Suppressor macrophage (primary cell): ENCODE data around the gene FBXO45.
"Not testable (repeated sequence)": the region's sequence is repeated elsewhere in the genome, so short reads cannot be mapped to it uniquely, and the experiment has no call there.

Experiments
- DNase-seq, 4 experiments: peaks; one replicate each; pipeline ENCODE4 v3.0.0-alpha.2; 2020 to 2022

The FBXO45 gene

DNA sequence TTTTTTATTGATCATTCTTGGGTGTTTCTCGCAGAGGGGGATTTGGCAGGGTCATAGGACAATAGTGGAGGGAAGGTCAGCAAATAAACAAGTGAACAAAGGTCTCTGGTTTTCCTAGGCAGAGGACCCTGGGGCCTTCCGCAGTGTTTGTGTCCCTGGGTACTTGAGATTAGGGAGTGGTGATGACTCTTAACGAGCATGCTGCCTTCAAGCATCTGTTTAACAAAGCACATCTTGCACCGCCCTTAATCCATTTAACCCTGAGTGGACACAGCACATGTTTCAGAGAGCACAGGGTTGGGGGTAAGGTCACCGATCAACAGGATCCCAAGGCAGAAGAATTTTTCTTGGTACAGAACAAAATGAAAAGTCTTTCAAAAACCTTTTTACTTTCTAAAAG is 51.2 kb downstream of the FBXO45 start:
- not testable (repeated sequence) for DNase-seq

DNA sequence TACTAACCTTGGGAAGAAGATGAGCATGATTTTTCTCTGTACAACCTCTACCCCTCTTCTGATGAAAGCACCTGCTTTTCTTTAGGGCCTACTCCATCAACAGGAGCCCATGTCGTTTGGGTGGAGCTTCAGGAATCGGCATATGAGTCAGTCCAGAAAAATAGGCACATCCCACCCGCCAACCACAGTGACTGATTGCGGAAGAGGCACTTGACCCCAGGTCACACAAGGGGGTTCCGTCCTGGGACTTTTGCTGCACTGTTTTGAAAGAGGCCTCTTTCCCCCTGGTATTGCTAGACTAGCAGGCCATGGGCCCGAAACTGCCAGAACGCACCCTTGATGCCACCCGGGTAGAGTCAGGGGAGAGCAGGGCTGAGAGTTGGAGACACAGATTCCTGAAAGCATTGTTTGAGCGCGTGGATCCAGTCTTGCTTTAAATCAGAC is 51.7 kb downstream of the FBXO45 start:
- DNase-seq, result peak; percentile 89 to 96 (median 94)

DNA sequence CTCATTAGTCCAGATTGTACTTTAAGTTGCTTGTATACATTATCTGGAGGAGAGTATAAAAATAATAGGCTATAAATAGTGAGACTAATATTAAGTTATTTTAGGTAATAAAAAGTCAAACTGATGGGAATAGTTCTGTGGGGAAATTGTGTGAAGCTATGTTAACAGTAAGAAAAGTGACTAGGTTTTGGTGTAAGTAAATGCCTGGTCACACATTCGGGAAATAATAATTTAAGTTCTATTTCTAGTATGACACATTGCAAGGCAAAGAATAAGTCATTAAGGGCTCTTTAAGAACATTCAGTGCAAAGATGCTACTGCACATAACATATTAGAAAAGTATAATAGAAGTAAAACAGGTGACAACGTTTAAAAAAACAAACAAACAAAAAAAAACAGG is 52.2 kb downstream of the FBXO45 start:
- DNase-seq, result no peak

DNA sequence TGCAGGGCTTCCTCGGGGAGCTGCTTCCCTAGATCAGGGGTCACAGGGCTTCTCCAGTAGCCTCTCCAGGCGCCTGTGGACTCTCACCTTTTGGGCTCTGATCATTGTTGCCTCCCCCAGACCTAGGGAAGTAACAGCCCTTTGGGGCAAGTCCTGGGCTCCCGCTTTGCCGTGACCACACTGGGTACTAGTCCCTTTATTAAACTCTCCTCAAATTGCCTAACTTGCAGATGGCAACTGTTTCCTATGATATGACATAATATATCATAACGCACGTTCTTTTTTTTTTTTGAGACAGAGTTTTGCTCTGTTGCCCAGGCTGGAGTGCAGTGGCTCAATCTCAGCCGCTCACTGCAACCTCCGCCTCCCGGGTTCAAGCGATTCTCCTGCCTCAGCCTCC is 53.2 kb downstream of the FBXO45 start:
- peak in 3 of 4 experiments; percentile 48 to 56 (median 49) for DNase-seq

DNA sequence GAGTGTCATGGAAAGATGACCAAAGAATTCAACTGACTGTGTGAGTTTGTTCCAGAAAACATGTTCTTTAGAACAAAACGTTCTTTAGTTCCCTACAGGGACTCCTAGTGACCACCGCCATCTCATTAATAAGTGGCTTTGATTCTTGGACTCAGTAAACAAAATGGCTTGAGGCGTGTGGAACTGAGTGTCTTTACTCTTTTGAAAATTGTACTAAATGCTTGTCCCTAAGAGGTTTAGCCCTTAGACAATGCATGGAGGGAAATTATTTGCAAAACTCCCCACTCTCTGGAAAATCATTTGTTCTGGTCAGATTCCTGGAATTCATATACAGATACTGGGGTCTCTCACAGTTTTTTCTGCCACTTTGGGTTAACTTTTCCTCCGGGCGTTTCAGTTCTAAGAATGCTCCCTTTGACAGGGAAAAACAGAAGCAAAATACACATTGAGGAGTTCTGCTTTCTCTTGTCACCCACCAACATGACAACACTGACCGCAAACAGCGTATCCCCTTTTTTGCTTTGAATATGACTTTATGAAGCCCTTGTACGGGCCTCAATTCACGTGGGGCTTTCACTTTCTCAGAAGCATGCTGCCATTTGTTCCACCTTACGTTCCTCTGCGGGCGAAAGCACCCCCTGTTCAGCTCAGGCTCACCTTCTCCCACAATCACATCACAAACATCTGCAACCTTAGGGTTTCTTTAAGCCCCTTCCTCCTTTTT is 55.8 kb downstream of the FBXO45 start:
- DNase-seq, result peak; percentile 86 to 96 (median 92)

DNA sequence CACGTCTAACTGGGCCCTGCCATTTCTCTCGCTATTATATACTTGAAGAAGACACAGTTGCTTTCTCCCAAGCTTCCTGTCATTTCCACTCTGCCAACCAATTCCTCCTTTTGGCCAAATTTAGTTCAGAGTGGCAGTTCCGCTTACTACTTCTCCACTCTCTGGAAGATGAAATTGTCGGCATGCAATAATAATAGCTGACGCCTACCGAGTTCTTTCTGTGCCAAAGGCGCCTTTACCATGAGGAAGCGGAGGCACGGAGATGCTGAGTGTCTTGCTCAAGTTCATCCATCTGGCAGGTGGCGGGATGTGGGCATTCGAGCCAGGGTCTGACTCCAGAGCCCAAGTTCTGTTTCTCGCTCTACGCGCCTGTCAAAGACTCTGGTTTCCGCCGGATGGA is 56.4 kb downstream of the FBXO45 start:
- DNase-seq, result peak; percentile 93 to 98 (median 95)

DNA sequence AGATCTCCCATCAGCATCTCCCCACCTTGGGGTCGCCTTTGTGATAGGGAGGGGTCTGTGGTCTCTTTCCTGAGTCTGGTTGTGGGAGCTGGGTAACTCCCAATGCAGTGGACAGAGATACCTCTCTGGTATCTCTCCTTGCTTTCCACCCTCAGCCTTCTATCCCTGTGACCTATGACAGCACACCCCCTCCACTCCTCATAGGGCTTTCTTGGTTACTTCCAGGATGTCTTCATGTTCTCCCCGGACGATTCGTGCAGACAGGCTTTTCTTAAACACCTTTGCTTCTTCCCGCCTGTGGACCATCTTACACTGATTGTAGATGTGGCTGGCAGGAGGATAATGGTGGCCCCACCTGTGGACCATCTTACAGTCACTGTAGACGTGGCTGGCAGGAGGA is 56.9 kb downstream of the FBXO45 start:
- peak in 1 of 4 experiments; percentile 22 for DNase-seq

DNA sequence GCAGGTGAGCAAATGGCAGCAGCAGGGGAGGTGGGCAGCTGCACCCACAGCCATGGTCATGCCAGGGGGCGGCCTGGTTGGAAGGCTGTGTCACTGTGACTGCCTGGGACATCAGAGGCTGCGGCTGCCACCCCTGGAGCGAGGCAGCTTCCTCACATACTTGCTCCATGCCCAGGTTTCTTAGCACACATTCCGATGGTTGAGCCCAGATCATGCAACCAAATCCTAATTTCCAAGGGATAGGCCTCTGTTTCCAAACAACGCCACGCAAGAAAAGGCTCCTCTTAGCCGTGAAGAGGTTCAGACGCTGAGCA is 59.4 kb downstream of the FBXO45 start:
- no peak for DNase-seq

DNA sequence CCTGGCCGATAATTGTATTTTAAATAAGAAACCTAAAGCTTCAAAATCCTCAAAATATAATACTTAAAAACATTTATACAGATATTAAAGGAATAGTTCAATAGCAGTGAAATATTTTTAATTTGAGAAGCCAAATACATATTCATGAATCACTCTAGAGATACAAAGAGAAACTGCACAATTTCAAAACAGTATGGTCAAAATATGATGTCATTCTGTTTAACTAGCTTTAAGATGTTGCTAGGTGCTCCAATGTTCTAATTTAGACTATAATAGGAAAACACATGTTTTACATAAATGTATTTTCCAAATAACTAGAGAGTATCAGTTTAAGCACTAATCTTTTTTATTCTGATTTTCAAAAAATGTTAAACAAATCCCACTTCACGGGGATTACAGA is 60.8 kb downstream of the FBXO45 start:
- DNase-seq, result peak in 2 of 4 experiments; percentile 64 to 68

DNA sequence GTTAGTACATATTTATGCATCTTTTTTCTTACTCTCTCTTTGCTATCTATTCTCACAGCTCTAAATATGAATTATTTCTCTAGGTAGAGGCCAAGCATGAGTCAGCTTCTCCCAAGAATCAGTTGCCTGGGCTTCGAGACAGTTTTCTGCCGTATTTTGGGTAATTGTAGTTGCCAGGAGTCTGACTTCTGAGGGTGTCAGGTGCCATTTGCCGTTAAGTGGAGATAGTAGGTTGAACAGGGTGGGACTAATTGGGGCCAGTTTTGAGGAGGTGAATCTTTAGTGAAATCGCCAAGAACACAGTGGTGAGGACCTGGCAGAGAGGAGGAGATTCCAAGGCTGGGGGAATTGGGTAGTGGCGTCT is 63.2 kb downstream of the FBXO45 start:
- peak in 1 of 4 experiments; percentile 20 for DNase-seq

DNA sequence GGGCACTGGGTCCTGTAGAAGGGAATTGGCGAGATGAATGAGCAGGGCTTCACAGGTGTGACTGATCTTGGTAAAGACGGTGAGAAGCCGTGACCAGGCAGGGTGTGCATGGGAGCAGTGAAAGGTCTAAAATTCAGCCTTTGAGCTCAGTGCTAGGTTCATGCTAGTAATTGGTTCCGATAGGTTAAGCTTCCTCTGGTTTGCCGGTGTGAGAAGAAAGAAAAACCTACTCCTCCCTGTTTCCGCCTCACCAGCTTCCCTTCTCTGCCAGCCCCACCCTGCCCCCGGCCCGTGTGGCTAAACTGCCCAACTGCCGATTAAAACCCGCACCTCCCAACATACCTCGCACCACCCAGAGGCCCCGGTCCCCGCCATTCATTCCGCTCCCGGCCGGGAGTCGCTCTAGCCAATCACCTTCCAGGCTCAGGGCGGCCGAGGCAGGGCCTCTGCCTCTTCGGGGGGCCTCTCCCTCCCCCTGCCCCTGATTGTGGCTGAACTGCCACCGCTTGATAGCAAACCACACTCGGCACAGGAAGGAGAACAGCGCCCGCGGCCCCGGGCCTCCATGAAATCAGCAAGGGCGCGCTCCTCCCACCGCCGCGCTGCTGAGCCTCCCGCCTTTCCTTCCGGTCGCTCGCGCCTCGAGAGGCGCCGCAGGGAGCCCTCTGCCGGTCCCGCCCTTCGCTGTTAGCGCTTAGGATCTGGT is 63.7 kb downstream of the FBXO45 start:
- DNase-seq, result peak; percentile 92 to 96 (median 95)

DNA sequence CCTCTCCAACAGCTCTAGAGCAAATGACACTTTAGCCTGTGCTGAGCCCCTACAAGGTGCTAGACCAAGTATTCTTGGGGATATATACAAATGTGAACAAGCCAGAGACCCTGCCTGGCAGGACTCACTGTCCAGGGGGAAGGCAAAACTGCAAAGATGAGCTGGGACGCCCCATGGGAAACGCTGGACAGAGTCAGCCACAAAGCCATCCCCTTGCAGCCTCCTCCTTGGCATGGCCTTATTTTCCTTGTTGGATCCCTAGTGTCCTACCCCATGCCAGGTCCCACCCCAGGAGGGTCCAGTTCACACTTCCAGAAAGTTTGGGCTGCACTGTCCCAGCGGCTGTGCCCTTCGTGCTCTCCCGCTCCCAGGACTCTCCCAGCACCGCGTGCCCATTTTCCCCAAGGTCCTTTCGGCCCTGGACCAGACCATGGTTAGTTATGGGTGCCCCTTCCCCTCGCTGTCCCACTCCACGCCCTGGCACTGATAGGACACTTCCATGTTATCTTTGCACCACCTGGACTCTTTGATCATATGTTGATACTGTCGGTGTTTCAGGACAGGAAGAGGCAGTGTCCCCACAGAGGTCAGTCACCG is 65.2 kb downstream of the FBXO45 start:
- peak in 2 of 4 experiments; percentile 39 to 42 for DNase-seq

DNA sequence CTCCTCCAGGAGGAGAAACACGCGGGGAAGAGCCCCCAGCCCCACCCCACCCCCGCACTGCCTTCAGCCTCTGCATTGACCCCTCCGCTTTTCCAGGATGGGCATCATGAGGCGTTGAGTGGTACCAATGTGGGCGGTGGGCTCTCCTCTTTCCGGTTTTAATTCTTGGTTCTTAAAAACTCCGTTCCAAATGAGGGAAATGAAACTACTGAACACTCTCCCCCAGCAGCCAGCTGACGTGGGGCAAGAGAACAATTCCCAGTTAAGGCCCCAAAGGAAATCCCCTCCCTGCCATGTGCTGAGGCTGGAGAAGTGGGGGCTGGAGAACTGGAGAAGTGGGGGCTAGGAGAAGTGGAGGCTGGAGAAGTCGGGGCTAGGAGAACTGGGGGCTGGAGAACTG is 65.8 kb downstream of the FBXO45 start:
- peak; percentile 85 to 95 (median 92) for DNase-seq

DNA sequence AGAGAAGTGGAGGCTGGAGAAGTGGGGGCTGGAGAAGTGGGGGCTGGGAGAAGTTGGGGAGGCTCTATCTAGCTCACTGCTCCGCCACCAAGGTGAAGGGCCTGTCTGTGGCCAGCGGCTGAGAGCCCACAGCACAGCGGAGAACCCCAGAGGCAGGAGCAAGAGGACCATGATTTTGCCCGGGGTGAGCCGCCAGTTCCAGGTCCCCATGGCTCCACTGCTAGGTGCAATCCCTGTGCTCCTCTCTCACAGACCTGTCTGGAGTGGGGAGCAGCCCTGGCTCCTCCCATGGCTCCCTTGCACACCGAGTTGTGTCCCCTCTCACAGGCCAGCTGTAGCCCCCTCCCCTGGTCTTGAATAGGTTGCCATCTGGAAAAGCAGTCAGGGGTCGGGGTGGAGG is 66.4 kb downstream of the FBXO45 start:
- DNase-seq, result peak in 2 of 4 experiments; percentile 61 to 62

DNA sequence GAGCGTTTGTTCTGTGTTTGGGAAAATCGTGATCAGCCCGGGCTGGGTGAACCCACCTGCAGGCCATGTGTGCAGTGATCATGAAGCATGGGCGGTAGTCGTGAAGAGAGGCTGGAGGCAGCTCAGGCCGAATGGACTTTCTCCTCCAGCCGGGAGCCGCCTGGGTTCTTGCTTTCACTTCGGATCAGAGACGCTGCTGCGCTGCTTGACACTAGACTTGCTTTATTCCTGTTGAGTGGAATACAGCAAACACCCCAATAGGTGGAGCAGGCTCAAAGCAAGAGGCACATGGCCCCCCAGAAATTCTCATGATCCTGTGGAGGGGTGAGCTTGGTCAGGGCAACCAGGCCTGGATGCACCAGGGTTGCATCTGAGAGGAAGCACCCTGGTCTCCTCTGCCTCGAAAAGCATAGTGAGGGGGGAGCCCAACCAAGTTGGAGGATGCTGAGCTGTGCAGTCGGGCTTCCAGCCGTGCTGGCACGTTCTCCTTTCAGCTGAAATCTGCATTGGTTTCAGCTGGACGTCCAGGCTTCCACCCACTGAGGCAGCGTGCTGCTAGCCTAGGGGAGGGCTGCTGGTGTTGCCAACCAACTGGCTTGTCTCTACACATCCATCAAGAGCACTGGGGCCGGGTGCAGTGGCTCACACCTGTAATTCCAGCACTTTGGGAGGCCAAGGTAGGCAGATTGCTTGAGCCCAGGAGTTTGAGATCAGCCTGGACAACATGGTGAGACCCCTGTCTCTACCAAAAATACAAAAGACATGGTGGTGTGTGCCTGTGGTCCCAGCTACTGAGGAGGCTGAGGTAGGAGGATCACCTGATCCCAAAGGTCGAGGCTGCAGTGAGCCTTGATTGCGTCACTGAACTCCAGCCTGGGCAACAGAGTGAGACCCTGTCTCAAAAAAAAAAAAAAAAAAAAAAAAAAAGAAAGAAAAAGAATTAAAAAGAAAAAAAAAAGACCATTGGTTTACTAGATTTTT is 68.2 kb downstream of the FBXO45 start:
- peak; percentile 60 to 82 (median 74) for DNase-seq

DNA sequence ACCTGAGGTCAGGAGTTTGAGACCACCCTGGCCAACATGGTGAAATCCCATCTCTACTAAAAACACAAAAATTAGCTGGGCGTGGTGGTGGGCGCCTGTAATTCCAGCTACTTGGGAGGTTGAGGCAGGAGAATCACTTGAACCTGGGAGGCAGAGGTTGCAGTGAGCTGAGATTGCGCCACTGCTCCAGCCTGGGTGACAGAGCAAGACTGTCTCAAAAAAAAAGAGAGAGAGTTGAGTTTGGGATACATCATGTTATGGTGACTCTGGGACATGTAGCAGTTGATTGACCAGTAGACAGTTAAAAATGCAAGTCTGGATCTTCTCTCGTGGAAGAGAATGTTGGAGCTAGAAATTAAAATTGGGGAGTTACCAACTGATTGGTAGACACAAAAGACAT is 69.5 kb downstream of the FBXO45 start:
- peak in 3 of 4 experiments; percentile 37 to 44 (median 39) for DNase-seq
